GM18520 (cell line): Measurements from ENCODE around the gene PDZD7.

ENCODE experiments used
- ATAC-seq: cut with Tn5 transposase; IDR thresholded peaks from one replicate; pipeline ENCODE4 v1.9.1; 2021; ENCODE audit not compliant: unreplicated experiment

Gene PDZD7

GRCh38 chr10:101005361-101005760 is 25.6 kb downstream of the PDZD7 start:
- no peak for ATAC-seq

GRCh38 chr10:101003639-101004206 is 27.2 kb downstream of the PDZD7 start:
- ATAC-seq: no peak

- ATAC-seq: no peak
These were observed 28.5 kb downstream of the PDZD7 start for GRCh38 chr10:101002456-101002855.

- ATAC-seq: no peak
These were observed 29.3 kb downstream of the PDZD7 start for GRCh38 chr10:101001659-101002035.

GRCh38 chr10:101000915-101001658 is 29.8 kb downstream of the PDZD7 start:
- no peak for ATAC-seq

GRCh38 chr10:101000127-101000914 is 30.6 kb downstream of the PDZD7 start:
- ATAC-seq: no peak

- ATAC-seq: no peak
These were observed 31.2 kb downstream of the PDZD7 start, which contains the start of gene LZTS2 for GRCh38 chr10:100999742-101000126. LZTS2 (plus strand) TSS chr10:100999808; CDS start chr10:101002539, 2,731 bp downstream.

- ATAC-seq: peak; percentile 33
These were observed 31.8 kb downstream of the PDZD7 start for GRCh38 chr10:100998991-100999741.

GRCh38 chr10:100998183-100998990 is 32.5 kb downstream of the PDZD7 start:
- no peak for ATAC-seq

- ATAC-seq: peak; percentile 31
These were observed 33.4 kb downstream of the PDZD7 start for GRCh38 chr10:100997360-100998182.

GRCh38 chr10:100996678-100997359 is 34.1 kb downstream of the PDZD7 start:
- ATAC-seq: no peak

GRCh38 chr10:100995181-100995580 is 35.7 kb downstream of the PDZD7 start:
- no peak for ATAC-seq

- ATAC-seq: no peak
These were observed 36.8 kb downstream of the PDZD7 start for GRCh38 chr10:100993986-100994708.

GRCh38 chr10:100989088-100989487 is 41.8 kb downstream of the PDZD7 start:
- no peak for ATAC-seq

GRCh38 chr10:100988166-100988565 is 42.8 kb downstream of the PDZD7 start:
- no peak for ATAC-seq

- ATAC-seq: no peak
These were observed 43.3 kb downstream of the PDZD7 start for GRCh38 chr10:100987685-100988049.

- peak; percentile 39 for ATAC-seq
These were observed 43.8 kb downstream of the PDZD7 start, which contains the start of the genes MRPL43 and TWNK for GRCh38 chr10:100986952-100987684. MRPL43 (minus strand) TSS chr10:100987497; CDS start chr10:100987443, 54 bp downstream. TWNK (plus strand) TSS chr10:100987543; CDS start chr10:100988211, 668 bp downstream.

GRCh38 chr10:100986623-100986951 is 44.3 kb downstream of the PDZD7 start:
- ATAC-seq: no peak
